Smooth muscle cell (in vitro differentiated cells): ENCODE measurements around the gene CYP1B1. TPM values are rescaled to one million over a fixed set of nuclear protein-coding genes. Genes with fewer than 3 reads are reported as not detected.

Experiments used
- DNase-seq: peaks from one replicate; lab custom pipeline; 2025; ENCODE audit not compliant: unreplicated experiment; lab: John Stamatoyannopoulos, UW
- H2AFZ ChIP-seq: fragments of 200-600 bp; sonication (generic); 2 replicates; pipeline ENCODE4 v1.6.0; 2016; ENCODE audit warnings: antibody characterized with exemption, low read depth, mild to moderate bottlenecking
- H3F3A ChIP-seq: fragments of 200-600 bp; sonication (generic); 2 replicates; pipeline ENCODE4 v1.6.0; 2017; ENCODE audit warnings: antibody characterized with exemption, low read depth
- H3K27ac ChIP-seq: fragments of 200-600 bp; sonication (generic); 2 replicates; pipeline ENCODE4 v1.5.1; 2016; ENCODE audit warnings: low read depth, mild to moderate bottlenecking
- H3K27me3 ChIP-seq: fragments of 200-600 bp; sonication (generic); 2 replicates; pipeline ENCODE4 v1.6.1; 2016; ENCODE audit warnings: low read depth, mild to moderate bottlenecking
- H3K36me3 ChIP-seq: fragments of 200-600 bp; sonication (generic); 2 replicates; pipeline ENCODE4 v1.5.1; 2016; ENCODE audit warnings: low read depth
- H3K4me1 ChIP-seq: fragments of 200-600 bp; sonication (generic); 2 replicates; pipeline ENCODE4 v1.5.1; 2016; ENCODE audit warnings: low read depth
- H3K4me2 ChIP-seq: fragments of 200-600 bp; sonication (generic); 2 replicates; pipeline ENCODE4 v1.6.0; 2016; ENCODE audit warnings: mild to moderate bottlenecking
- H3K4me3 ChIP-seq: fragments of 200-600 bp; sonication (generic); 2 replicates; pipeline ENCODE4 v1.5.1; 2016; ENCODE audit warnings: mild to moderate bottlenecking
- H3K79me2 ChIP-seq: fragments of 200-600 bp; sonication (generic); 2 replicates; pipeline ENCODE4 v1.6.0; 2016; ENCODE audit warnings: low read depth, mild to moderate bottlenecking
- H3K9ac ChIP-seq: fragments of 200-600 bp; sonication (generic); 2 replicates; pipeline ENCODE4 v1.6.0; 2016; ENCODE audit warnings: low read depth
- H3K9me3 ChIP-seq: fragments of 200-600 bp; sonication (generic); replicated peaks from 2 replicates; pipeline ENCODE4 v1.5.1; 2016; ENCODE audit warnings: low read depth
- H4K20me1 ChIP-seq: fragments of 200-600 bp; sonication (generic); 2 replicates; pipeline ENCODE4 v1.6.0; 2016; ENCODE audit warnings: low read depth
- CTCF ChIP-seq: fragments of 200-600 bp; sonication (generic); IDR thresholded peaks from 2 replicates; pipeline ENCODE4 v1.5.1; 2017; ENCODE audit warnings: borderline replicate concordance, mild to moderate bottlenecking, antibody characterized with exemption; ENCODE audit not compliant: insufficient read depth, poor library complexity, severe bottlenecking
- WGBS: methylation state at CpG from one replicate; pipeline ENCODE4 v1.1.7; 2016; ENCODE audit warnings: low lambda C conversion rate; 5-methylcytosine and 5-hydroxymethylcytosine counted together
- polyA plus RNA-seq: library from polyadenylated mRNA; unstranded; fragments of >200 nt; fragmentation: Nextera tagmentation; extraction: Ambion mirVana; gene quantifications from 2 replicates; pipeline ENCODE4 v1.2.1, GENCODE V29; 2016
- total RNA-seq: library from RNA; depleted of rRNA; stranded (reverse); fragments of >200 nt; gene quantifications from 2 replicates; pipeline ENCODE4 v1.2.3, GENCODE V29; 2014

The CYP1B1 gene
- total and polyA plus RNA-seq, 2 experiments from 2014 or later: 23.2 to 47.7 TPM

GRCh38 chr2:38032946-38033345 is 43.0 kb downstream of the CYP1B1 start:
- H2AFZ ChIP-seq: no peak overlapping the region
- 92% methylated on average over 2 of the region's 2 CpGs for WGBS

GRCh38 chr2:38030635-38031355 is 45.2 kb downstream of the CYP1B1 start:
- Histone ChIP-seq H3K4me1 (peaks cover 8% of the 10 kb centered on the region), H3K27ac (no peak overlapping the region), H3K9me3 (no peaks in the 10 kb centered on the region), H3F3A (no peaks in the 10 kb centered on the region), H2AFZ (no peak overlapping the region), H3K79me2 (no peaks in the 10 kb centered on the region), H4K20me1 (no peaks in the 10 kb centered on the region), H3K27me3 (no peaks in the 10 kb centered on the region), H3K4me3 (no peak overlapping the region), H3K36me3 (no peaks in the 10 kb centered on the region), H3K9ac (no peak overlapping the region), H3K4me2 (no peak overlapping the region)
- WGBS: 100% methylated on average over 1 of the region's 1 CpG
- TF ChIP-seq CTCF: no peak
- DNase-seq: no peak

More at GRCh38 chr2:38032946-38033345, 43.0 kb downstream of the CYP1B1 start:
- no peak overlapping the region for H3K4me2 ChIP-seq
- H3K27me3 ChIP-seq: no peaks in the 10 kb centered on the region
- no peaks in the 10 kb centered on the region for H3F3A ChIP-seq
- H3K9me3 ChIP-seq: no peaks in the 10 kb centered on the region
- no peak for TF ChIP-seq CTCF
- no peaks in the 10 kb centered on the region for H4K20me1 ChIP-seq
- no peak overlapping the region for H3K9ac ChIP-seq
- H3K36me3 ChIP-seq: no peaks in the 10 kb centered on the region
- no peaks in the 10 kb centered on the region for H3K79me2 ChIP-seq
- no peaks in the 10 kb centered on the region for H3K4me1 ChIP-seq
- no peak overlapping the region for H3K27ac ChIP-seq
- DNase-seq: no peak
- no peak overlapping the region for H3K4me3 ChIP-seq

GRCh38 chr2:38029512-38029911 is 46.4 kb downstream of the CYP1B1 start:
- DNase-seq: no peak
- no peaks in the 10 kb centered on the region for H3K9me3 ChIP-seq
- no peak for TF ChIP-seq CTCF
- WGBS: 96% methylated on average over 5 of the region's 5 CpGs
- no peaks in the 10 kb centered on the region for H3K36me3 ChIP-seq
- H3K79me2 ChIP-seq: no peaks in the 10 kb centered on the region
- H3K27ac ChIP-seq: no peak overlapping the region
- H3K27me3 ChIP-seq: no peaks in the 10 kb centered on the region
- H3K4me1 ChIP-seq: peaks cover 8% of the 10 kb centered on the region
- H3K4me2 ChIP-seq: no peak overlapping the region
- no peak overlapping the region for H3K4me3 ChIP-seq
- H2AFZ ChIP-seq: no peak overlapping the region
- no peak overlapping the region for H3K9ac ChIP-seq
- H3F3A ChIP-seq: no peaks in the 10 kb centered on the region
- H4K20me1 ChIP-seq: no peaks in the 10 kb centered on the region

GRCh38 chr2:38028829-38029228 is 47.1 kb downstream of the CYP1B1 start:
- no peak for TF ChIP-seq CTCF
- H3F3A ChIP-seq: no peaks in the 10 kb centered on the region
- no peak for DNase-seq
- 96% methylated on average over 4 of the region's 4 CpGs for WGBS
- no peaks in the 10 kb centered on the region for H3K36me3 ChIP-seq
- no peak overlapping the region for H3K4me3 ChIP-seq
- H3K79me2 ChIP-seq: no peaks in the 10 kb centered on the region
- H3K27ac ChIP-seq: no peak overlapping the region
- no peak overlapping the region for H3K4me2 ChIP-seq
- peaks cover 8% of the 10 kb centered on the region for H3K4me1 ChIP-seq
- H3K9me3 ChIP-seq: no peaks in the 10 kb centered on the region
- no peaks in the 10 kb centered on the region for H3K27me3 ChIP-seq
- no peak overlapping the region for H3K9ac ChIP-seq
- no peak overlapping the region for H2AFZ ChIP-seq
- H4K20me1 ChIP-seq: no peaks in the 10 kb centered on the region
